Islet precursor cell (in vitro differentiated cells): ENCODE measurements around the gene CPNE8.
A peak's percentile ranks its signal among the peaks of the same experiment; 100 is the strongest.

Experiments used
- DNase-seq: peaks from one replicate; pipeline ENCODE4 v3.0.0-alpha.2; 2018

Gene CPNE8

GRCh38 chr12:38905480-38906351 lies at the start of gene CPNE8:
Gene CPNE8 (minus strand): TSS chr12:38905591. CDS start chr12:38905534, 57 bp downstream.
- peak; percentile 95 for DNase-seq

GRCh38 chr12:38954238-38954873 lies 49.0 kb upstream of the CPNE8 start:
- DNase-seq, result no peak

- no peak for DNase-seq
Observed at GRCh38 chr12:38949363-38949762, 44.0 kb upstream of the CPNE8 start.

DNA sequence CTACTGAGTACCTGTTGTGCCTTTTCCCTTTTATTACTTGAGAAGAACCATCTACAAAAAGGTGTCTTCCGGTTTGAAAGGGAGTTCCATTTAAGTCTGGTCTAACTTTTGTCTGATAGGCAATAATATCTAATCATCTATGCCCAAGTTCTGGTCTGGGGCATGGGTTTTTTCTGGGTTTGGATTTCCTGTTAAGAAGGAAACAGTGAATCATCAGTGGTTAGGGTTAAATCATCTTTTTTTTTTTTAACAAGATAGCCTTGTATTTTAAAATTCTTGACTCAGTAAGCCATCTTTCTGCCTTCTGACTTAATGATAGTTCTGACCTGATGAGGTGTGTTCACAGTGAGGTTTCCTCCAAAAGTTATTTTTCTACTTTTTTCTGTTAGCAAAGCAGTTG lies 29.3 kb upstream of the CPNE8 start:
- no peak for DNase-seq

- DNase-seq, result no peak
Observed at GRCh38 chr12:38934078-38934584, 28.7 kb upstream of the CPNE8 start.

DNA sequence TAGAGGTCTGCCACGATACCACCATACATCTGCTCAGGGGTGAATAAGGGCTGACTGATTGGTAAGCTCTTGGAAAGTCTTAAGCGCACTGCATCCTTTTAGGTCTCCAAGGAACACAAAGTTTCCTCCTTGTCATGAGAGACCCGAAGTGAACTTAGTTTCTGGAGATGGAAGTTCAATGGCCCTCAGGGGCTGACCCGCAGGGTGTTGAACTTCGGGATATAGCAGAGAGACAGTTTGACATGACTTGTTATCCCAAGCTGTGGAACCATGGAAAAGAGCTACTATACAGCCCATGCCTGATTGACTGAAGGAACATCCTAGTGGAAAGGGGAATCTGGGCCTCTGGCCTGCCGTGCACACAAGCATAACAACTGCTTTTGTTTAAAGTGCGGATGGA lies 26.9 kb upstream of the CPNE8 start:
- no peak for DNase-seq

DNA sequence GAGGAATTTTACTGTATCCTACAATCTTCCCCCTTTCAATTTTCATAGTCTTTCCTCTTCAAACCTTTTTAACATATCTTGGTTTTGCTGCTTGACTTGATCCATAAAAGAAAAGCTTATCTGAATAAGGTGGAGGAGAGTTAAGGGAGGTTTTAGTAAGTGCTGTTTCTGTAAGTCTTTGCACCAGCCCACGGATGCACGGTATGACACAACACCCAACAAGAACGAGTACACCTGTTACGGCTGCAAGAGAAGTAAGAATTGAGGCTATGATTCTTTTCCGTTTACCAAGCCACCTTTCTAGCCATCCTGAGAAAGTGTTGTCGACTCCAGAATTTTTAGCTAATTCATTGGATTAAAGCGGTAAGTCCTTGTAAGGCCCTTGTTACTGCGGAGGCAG lies 26.1 kb upstream of the CPNE8 start:
- DNase-seq, result no peak

DNA sequence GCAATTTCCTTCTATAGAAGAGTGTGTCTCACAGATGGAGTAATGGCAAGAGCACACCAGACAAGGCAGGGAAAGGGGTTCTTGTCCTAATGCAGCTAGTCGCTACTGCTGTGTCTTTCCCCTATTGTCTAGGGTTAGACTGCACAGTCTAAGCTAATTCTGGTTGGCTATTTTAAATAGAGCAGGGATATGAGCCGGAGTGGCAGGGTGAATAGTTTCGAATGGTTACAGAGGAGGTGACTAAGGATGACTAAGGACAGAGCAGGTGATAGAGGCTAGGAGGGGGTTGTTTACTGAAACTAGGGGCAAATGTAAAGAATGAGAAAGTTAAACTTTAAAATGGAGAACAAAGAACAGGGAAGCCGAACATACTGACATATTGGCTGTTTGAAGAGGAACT lies 25.6 kb upstream of the CPNE8 start:
- no peak for DNase-seq

DNA sequence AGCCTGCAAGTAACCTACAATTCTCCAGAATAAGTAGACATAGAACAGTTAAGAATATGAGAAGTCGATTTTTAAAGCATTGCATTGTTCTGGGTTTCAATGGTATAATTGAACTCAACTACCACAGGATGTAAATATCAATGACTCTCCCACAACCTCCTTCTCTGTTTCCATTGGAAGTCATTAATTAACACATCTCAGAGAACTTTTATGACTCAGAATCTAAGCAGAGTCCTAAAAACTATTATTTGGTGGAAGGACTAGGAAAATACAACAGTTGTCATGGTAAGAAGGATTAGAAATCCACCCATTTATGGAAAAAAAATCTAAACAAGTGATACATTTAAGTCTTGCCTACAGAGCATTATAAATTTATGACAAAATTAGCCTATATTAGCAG lies 21.1 kb upstream of the CPNE8 start:
- no peak for DNase-seq

- peak; percentile 87 for DNase-seq
Observed at GRCh38 chr12:38921025-38921677, 15.8 kb upstream of the CPNE8 start.

DNA sequence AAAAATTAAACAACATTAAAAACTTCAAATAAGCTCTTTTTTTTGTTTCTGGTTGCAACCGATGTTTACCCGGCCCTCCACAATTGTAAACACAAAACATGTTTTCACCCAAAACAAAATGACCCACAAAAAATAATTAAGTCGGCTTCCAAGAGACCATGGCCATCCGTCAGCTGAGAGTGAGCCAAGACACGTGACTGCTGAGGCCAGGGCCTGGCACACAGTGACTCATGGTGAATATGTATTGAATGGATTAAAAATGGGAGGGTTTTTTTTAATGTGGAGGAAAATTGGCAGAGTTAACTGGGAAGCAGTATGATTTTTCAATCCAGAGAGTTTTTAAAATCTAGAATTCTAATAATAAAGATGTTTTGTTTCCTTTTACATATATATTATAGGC lies 13.8 kb upstream of the CPNE8 start:
- DNase-seq, result no peak

GRCh38 chr12:38915429-38916182 lies 10.2 kb upstream of the CPNE8 start:
- DNase-seq, result no peak

DNA sequence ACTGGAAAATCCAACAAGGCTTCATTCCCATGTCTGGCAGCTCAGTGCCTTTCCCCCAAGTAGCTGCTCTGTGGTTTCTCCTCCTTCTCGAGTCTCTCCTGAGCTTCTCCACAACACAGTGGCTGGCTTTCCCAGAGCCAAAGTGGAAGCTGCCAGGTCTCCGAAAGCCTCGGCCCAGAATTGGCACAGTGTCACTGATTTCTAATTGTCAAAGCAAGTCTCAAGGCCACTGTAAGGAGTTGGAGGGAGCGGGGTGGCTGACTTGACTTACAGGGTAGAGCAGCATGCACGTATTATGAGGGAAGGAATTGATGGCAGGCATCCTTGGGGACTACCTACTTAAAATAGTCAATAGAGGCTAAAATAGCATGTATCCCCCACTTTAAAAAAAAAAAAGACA lies 6.7 kb upstream of the CPNE8 start:
- DNase-seq, result no peak

DNA sequence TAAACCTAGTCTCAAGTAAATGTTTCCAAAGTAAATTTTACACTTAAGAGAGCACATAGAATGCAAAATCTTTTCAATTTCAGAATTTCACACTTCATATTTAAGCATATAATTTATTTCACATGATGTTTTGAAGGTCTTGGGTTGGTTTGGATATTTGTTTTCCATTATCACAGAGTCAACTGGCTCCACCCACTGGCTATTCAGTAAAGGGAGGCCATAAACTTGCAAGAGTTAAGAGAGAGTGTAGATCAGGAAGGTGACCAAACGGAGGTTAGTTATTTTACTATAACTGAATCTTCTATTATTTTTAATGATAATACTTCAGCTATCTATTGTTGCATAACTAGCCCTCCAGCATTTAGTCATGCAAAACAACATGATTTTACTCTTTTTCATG lies 6.2 kb upstream of the CPNE8 start:
- DNase-seq, result no peak

DNA sequence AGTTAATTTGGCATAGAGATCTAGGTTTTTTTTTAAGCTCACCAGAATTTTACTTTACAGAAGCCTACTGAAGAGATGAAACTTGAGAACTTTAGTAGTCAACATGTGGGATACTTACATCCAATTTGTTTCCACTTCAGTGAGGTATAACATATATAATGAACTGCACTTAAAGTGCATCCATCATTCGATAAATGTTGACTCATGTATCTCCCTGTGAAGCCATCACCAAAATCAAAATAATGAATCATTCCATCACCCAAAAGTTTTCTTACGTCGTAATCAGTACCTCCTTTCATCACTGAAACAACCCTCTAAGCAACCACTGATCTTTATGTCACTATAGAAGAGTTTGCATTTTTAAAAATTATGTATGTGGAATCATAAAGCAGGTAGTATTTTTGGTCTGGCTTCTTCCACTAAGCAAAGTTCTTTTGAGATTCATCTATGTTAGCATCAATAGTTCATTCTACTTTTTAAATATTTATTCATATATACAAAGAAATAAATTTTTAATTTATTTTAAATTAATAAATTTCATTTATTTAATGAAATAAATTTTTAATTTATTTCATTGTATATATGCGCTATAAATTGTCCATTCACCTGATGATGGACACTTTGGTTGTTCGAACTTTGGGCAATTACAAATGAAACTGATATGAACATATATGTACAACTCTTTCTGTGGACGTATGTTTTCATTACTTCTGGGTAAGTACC lies 2.0 kb upstream of the CPNE8 start:
- no peak for DNase-seq

DNA sequence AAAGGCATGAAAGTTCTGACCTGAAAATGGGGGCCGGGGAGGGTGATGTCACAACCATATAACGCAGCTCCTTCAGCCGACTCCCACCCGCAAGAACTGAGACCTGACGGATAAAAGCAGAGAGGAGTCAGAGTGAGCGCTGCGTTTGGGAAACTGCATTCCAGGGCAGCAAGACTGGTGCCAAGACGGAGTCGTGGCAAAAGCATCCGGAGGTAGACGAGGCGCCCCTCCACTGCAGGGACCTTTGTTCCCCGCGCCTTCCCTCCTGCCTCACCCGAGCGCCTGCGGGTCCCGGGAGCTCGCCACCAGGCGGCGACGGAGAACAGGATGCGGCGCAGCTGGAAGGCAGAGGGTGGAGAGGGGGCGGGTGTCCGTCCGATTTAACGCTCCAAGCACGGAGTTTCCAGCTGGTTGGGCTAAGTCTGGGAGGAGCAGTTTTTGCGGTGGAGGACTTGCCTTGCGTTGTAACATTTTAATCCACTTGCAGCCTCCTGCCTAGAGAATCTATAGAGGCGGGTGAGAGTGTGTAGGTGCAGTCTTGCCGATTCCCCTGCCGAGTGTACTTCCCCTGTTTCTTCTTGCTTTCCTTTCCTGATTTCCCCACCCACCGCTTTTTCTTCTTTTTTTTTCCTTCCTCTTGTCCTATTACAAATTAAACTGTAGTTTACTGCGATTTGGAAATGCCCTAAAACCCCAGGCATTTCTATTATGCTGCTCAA lies 1.2 kb upstream of the CPNE8 start:
- DNase-seq, result peak; percentile 98

- DNase-seq, result peak; percentile 98
Observed at GRCh38 chr12:38904537-38905479, 583 bp downstream of the CPNE8 start.

DNA sequence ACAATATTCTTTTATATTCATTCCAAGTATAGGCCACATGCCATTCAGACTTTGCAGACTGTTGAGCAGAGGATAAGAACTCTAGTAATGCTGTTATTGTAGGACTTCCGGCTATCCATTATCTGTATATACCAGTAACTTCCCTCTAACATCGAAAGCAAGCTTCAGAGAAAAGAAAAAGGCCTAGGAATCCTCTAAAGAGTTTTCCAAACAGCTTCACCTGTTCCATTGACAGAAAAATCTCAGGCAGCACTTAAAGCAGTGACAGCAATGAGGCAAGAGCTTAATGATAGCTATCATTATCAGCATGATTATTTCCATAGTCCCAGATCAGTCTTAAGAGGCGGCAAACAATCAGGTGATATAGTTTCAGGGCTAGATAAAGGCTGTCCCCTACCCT lies 1.8 kb downstream of the CPNE8 start:
- no peak for DNase-seq

DNA sequence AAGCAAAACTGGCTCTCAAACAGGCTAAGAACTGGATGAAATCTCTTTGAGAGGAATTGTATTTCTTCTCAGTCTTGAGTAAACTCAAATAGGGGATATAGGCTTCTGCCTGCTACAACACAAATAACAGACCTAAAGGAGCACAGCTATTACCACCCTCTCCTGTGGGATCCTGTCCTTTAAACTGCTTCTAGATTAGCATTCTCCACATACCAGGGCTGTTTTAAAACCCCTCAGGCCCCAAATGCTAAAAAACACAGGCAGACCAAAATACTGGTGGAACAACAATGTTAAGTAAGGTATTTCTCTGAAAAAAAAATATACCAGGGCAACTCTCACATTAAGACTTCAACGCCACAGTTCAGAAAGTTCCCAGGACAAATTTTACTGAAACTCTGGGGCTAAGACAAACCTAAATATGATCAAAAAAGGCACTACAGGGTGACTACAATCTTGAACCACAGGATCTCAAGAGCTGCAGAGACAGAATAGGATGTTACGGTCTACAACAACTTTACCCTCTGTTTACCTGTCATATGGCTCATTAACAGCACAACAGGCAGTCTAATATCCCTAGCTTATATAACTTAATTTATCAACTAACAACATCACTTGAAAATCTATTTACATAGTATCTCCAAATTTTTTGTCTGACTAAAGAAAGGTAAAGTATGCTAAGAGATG lies 7.2 kb downstream of the CPNE8 start:
- peak; percentile 96 for DNase-seq

- DNase-seq, result no peak
Observed at GRCh38 chr12:38895446-38895845, 9.9 kb downstream of the CPNE8 start.
